Caco-2 (cell line): ENCODE measurements around the gene LCK. TPM values are rescaled to one million over a fixed set of nuclear protein-coding genes. Genes with fewer than 3 reads are reported as not detected.

Source experiments
- BruUV-seq: library from RNA; stranded (reverse); fragments of 400-500 nt; replicated peaks from 2 replicates; lab custom pipeline; 2021; lab: Mats Ljungman, UMichigan
- CTCF ChIA-PET: fragments of 300-600 bp; sonication (Branson Sonifier 250); formaldehyde crosslinking; loops from one replicate; lab custom pipeline; 2022; ENCODE audit warnings: antibody characterized with exemption; lab: Charles Lee
- POLR2A ChIA-PET: fragments of 300-600 bp; sonication (Branson Sonifier 250); formaldehyde crosslinking; loops from one replicate; lab custom pipeline; 2022; ENCODE audit warnings: antibody characterized with exemption; lab: Charles Lee
- DNase-seq, 2 experiments: peaks; one replicate each; pipeline versions ENCODE4 v3.0.0 to v3.0.0-alpha.2; 2020 to 2022
- H3K27me3 ChIP-seq: replicated peaks from 2 replicates; pipeline ENCODE4 v1.6.0; 2011; ENCODE audit warnings: low read length; ENCODE audit not compliant: control insufficient read depth, insufficient read depth
- H3K36me3 ChIP-seq: 2 replicates; pipeline ENCODE4 v1.5.1; 2011; ENCODE audit warnings: low read length; ENCODE audit not compliant: control insufficient read depth, insufficient read depth
- H3K4me1 ChIP-seq: fragments of 250-450 bp; sonication (Bioruptor Pico); 2 replicates; pipeline ENCODE4 v1.5.1; 2020; ENCODE audit warnings: mild to moderate bottlenecking
- H3K4me3 ChIP-seq: 2 replicates; pipeline ENCODE4 v1.5.1; 2011; ENCODE audit warnings: low read depth, mild to moderate bottlenecking, control low read depth, low read length
- H3K9me3 ChIP-seq: fragments of 250-450 bp; sonication (Bioruptor Pico); 2 replicates; pipeline ENCODE4 v1.5.1; 2020; ENCODE audit warnings: mild to moderate bottlenecking, moderate library complexity
- H3K27ac Mint-ChIP-seq: one replicate; pipeline ENCODE4 v1.8.0; 2022; ENCODE audit warnings: mixed read lengths; ENCODE audit not compliant: unreplicated experiment
- H3K27me3 Mint-ChIP-seq: one replicate; pipeline ENCODE4 v1.8.0; 2022; ENCODE audit warnings: mixed read lengths; ENCODE audit not compliant: insufficient read depth, unreplicated experiment
- H3K36me3 Mint-ChIP-seq: one replicate; pipeline ENCODE4 v1.8.0; 2022; ENCODE audit warnings: mild to moderate bottlenecking, mixed read lengths; ENCODE audit not compliant: insufficient read depth, unreplicated experiment
- H3K4me1 Mint-ChIP-seq: one replicate; pipeline ENCODE4 v1.8.0; 2022; ENCODE audit warnings: low read depth, mixed read lengths; ENCODE audit not compliant: unreplicated experiment
- H3K4me3 Mint-ChIP-seq: one replicate; pipeline ENCODE4 v1.8.0; 2022; ENCODE audit warnings: mild to moderate bottlenecking, moderate library complexity, mixed read lengths; ENCODE audit not compliant: unreplicated experiment
- H3K9me3 Mint-ChIP-seq: one replicate; pipeline ENCODE4 v1.8.0; 2022; ENCODE audit warnings: mixed read lengths; ENCODE audit not compliant: unreplicated experiment
- intact Hi-C: fragments of 100-400 bp; cut with micrococcal nuclease; formaldehyde crosslinking; loops from one replicate; pipeline ENCODE4 v1.10.0; 2022; ENCODE audit not compliant: unreplicated experiment
- total RNA-seq: library from RNA; stranded (reverse); gene quantifications from 2 replicates; pipeline ENCODE4 v1.2.3, GENCODE V29; 2022
- TF ChIP-seq, protein P1 (sequence below), 2 experiments: fragments of 200-600 bp in 1 of 2; IDR thresholded peaks; 1 replicate in 1 of 2; 2 replicates in 1 of 2; pipeline versions ENCODE4 v1.5.1 to v1.8.0; 2011 to 2022; ENCODE audit warnings: antibody characterized with exemption in 1 of 2, control low read depth in 1 of 2, inconsistent platforms in 1 of 2, low read depth in 1 of 2, low read length in 1 of 2, mild to moderate bottlenecking in 1 of 2, moderate library complexity in 1 of 2; ENCODE audit not compliant: insufficient read depth in 1 of 2, severe bottlenecking in 1 of 2, unreplicated experiment in 1 of 2

Gene LCK
- total RNA-seq, 1 experiment from 2014 or later: 0.39 TPM

GRCh38 chr1:32239337-32239736 lies 11.7 kb upstream of the LCK start:
- intact Hi-C loops: no loop called here
- no peaks in the 10 kb centered on the region for H3K36me3 ChIP-seq
- BruUV-seq: TSS peak; percentile 36
- Mint-ChIP-seq H3K4me1 (no peaks in the 10 kb centered on the region), H3K9me3 (no peaks in the 10 kb centered on the region), H3K36me3 (no peaks in the 10 kb centered on the region), H3K27ac (no peak overlapping the region), H3K27me3 (no peaks in the 10 kb centered on the region), H3K4me3 (no peak overlapping the region)
- POLR2A ChIA-PET: interaction anchor here (0.6 to 0.7 kb wide), 2 partner anchors 9 to 97 kb away, joined by 3 to 4 read pairs; partner anchors contain the start of gene MARCKSL1
- H3K4me3 ChIP-seq: no peak overlapping the region
- TF ChIP-seq, protein P1, sequence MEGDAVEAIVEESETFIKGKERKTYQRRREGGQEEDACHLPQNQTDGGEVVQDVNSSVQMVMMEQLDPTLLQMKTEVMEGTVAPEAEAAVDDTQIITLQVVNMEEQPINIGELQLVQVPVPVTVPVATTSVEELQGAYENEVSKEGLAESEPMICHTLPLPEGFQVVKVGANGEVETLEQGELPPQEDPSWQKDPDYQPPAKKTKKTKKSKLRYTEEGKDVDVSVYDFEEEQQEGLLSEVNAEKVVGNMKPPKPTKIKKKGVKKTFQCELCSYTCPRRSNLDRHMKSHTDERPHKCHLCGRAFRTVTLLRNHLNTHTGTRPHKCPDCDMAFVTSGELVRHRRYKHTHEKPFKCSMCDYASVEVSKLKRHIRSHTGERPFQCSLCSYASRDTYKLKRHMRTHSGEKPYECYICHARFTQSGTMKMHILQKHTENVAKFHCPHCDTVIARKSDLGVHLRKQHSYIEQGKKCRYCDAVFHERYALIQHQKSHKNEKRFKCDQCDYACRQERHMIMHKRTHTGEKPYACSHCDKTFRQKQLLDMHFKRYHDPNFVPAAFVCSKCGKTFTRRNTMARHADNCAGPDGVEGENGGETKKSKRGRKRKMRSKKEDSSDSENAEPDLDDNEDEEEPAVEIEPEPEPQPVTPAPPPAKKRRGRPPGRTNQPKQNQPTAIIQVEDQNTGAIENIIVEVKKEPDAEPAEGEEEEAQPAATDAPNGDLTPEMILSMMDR (IDR thresholded peaks at IDR 0.05; ENCODE audit: insufficient read depth in 1 of 2, low read depth in 1 of 2, low read length in 1 of 2, severe bottlenecking in 1 of 2, unreplicated experiment in 1 of 2): no peak
- DNase-seq: no peak
- no peaks in the 10 kb centered on the region for H3K4me1 ChIP-seq
- no peaks in the 10 kb centered on the region for H3K27me3 ChIP-seq
- no peaks in the 10 kb centered on the region for H3K9me3 ChIP-seq
- CTCF ChIA-PET: no interaction called here

- Histone ChIP-seq H3K4me3 (no peak overlapping the region; the same call in 1 of the 2 replicates), H3K4me1 (no peaks in the 10 kb centered on the region), H3K27me3 (no peaks in the 10 kb centered on the region), H3K9me3 (no peaks in the 10 kb centered on the region), H3K36me3 (no peaks in the 10 kb centered on the region)
- ChIA-PET CTCF (interaction anchor here (1.2 to 1.7 kb wide), 2 partner anchors 40 to 51 kb away, joined by 5 to 8 read pairs; partner anchors contain the start of gene HDAC1), POLR2A (interaction anchor here (0.6 to 1.0 kb wide), 3 partner anchors 60 to 401 kb away, joined by 3 to 5 read pairs (median 4); partner anchors contain the start of genes MARCKSL1 and TXLNA)
- BruUV-seq: no TSS peak
- H3K4me3 Mint-ChIP-seq: peak overlapping the region; percentile 79
- DNase-seq: no peak
- intact Hi-C loops: loop anchor here (5.0 kb wide), 1 partner anchor 83 kb away; no protein-coding TSS in a partner anchor
- no peak overlapping the region for H3K27ac Mint-ChIP-seq
- TF ChIP-seq, protein P1 (IDR thresholded peaks at IDR 0.05; ENCODE audit: insufficient read depth in 1 of 2, low read depth in 1 of 2, low read length in 1 of 2, severe bottlenecking in 1 of 2, unreplicated experiment in 1 of 2): no peak
- no peaks in the 10 kb centered on the region for H3K9me3 Mint-ChIP-seq
- H3K4me1 Mint-ChIP-seq: no peaks in the 10 kb centered on the region
- H3K27me3 Mint-ChIP-seq: no peaks in the 10 kb centered on the region
- no peaks in the 10 kb centered on the region for H3K36me3 Mint-ChIP-seq
Observed at GRCh38 chr1:32239790-32240139, 11.3 kb upstream of the LCK start.

DNA sequence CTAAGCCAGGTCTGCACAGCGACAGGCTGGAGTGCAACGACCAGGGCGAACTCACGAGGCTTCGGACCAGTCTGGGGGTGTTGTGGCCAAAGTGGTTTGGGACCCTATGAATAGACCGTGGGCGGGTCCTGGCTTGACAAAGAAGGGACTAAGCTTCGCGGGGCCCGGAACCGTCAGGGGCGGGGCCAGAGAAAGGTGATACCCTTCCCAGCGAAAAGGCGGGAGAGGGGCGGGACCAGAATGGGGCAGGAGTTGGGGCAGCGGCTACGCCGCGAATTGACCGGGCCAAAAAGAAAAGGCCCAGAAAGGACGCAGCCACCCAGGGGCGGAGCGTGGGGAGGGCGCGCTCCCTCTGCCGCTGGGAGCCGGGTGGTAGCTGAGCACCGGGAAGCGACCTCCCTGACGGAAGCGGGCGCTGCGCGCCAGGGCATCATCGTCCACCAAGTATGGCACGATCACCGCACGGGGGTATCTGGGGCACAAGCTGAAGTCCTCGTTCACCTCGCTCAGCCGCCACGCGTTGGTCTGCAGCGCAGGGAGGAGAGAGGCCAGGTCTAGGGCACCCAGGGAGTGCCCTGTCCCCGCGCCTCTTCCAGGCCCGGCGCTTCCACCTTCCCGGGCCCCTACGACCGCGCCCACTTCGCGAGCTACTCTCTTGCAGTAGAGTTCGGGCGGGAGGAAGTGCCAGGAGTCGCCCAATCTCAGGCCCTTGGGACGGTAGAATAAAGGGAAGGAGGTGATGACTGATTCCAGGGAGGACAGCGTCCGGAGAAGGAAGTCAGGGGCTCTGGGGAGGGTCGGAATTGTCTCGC lies 10.7 kb upstream of the LCK start:
- Mint-ChIP-seq H3K27ac (peak overlapping the region; percentile 83), H3K4me1 (no peaks in the 10 kb centered on the region), H3K4me3 (peak overlapping the region; percentile 79), H3K9me3 (no peaks in the 10 kb centered on the region), H3K36me3 (no peaks in the 10 kb centered on the region), H3K27me3 (no peaks in the 10 kb centered on the region)
- Histone ChIP-seq H3K9me3 (no peaks in the 10 kb centered on the region), H3K36me3 (no peaks in the 10 kb centered on the region), H3K4me1 (no peaks in the 10 kb centered on the region), H3K4me3 (peak overlapping the region; percentile 56), H3K27me3 (no peaks in the 10 kb centered on the region)
- ChIA-PET POLR2A (interaction anchor here (0.6 to 1.0 kb wide), 5 partner anchors 25 to 523 kb away, joined by 3 to 5 read pairs (median 4); partner anchors contain the start of genes MARCKSL1 and TXLNA), CTCF (interaction anchor here (0.6 to 2.4 kb wide), 4 partner anchors 13 to 51 kb away, joined by 5 to 11 read pairs (median 7); partner anchors contain the start of gene HDAC1)
- intact Hi-C loops: loop anchor here (5.0 kb wide), 1 partner anchor 82 kb away; no protein-coding TSS in a partner anchor
- peak; percentile 61 to 72 for DNase-seq
- TF ChIP-seq, protein P1 (IDR thresholded peaks at IDR 0.05; ENCODE audit: insufficient read depth in 1 of 2, low read depth in 1 of 2, low read length in 1 of 2, severe bottlenecking in 1 of 2, unreplicated experiment in 1 of 2): no peak
- no TSS peak for BruUV-seq
